HG03378 (cell line): ENCODE measurements around the gene PAXX.

Source experiments
- ATAC-seq: cut with Tn5 transposase; IDR thresholded peaks from one replicate; pipeline ENCODE4 v1.9.1; 2021; ENCODE audit warnings: mild to moderate bottlenecking, moderate library complexity; ENCODE audit not compliant: unreplicated experiment

PAXX gene

GRCh38 chr9:137015976-137016375 is 23.8 kb downstream of the PAXX start:
- ATAC-seq, result no peak

DNA sequence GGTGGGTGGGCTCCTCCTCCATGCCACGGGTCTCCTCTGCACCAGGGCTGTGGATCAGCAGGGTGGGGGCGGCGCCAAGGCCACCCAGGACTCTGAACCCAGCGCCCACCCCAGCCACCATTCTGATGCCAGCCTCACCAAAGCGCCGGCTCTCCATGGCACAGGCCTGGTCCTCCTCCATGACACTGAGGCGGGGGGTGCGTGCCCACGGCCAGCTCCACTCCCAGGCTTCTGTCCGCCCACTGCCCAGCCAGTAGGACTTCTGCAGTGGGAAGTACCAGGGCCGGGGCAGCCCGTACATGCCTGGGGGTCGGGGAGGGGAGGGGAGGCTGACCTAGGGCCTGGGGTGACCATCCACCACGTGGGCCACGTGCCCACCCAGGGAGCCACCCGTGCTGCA is 24.2 kb downstream of the PAXX start:
- no peak for ATAC-seq

- ATAC-seq, result no peak
Observed at GRCh38 chr9:137017071-137017470, 24.8 kb downstream of the PAXX start.

DNA sequence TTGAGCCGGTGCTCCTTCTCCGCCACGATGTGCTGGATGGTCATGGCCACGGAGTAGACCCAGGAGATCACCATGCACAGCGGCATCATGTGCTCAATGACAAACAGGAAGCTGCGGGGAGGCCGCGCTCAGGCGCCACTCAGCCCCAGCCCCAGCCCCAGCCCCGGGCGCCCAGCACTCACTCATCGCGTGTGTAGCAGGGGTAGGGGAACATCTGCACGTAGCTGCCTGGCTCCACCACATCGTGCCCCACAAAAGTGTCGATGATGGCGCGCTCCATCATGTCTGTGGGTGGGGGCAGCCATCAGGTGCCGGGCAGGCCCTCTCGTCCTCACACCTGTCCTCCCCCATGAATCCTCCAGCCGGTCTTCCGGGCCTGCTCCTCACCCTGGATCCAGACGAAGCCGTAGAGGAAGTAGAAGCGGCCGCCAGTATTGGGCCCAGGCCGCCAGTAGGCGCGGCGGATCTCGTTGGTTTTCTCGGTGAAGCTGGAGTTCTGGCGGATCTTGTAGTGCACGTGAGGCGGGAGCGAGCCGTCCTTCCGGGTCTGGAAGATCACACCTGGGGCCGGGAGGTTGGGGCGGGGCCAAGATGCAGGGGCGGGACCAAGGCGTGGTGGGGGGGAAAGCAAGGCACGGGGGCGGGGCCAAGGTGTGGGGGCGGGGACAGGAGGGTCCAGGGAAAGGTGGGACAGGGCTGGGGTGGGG is 25.7 kb downstream of the PAXX start:
- ATAC-seq, result no peak

DNA sequence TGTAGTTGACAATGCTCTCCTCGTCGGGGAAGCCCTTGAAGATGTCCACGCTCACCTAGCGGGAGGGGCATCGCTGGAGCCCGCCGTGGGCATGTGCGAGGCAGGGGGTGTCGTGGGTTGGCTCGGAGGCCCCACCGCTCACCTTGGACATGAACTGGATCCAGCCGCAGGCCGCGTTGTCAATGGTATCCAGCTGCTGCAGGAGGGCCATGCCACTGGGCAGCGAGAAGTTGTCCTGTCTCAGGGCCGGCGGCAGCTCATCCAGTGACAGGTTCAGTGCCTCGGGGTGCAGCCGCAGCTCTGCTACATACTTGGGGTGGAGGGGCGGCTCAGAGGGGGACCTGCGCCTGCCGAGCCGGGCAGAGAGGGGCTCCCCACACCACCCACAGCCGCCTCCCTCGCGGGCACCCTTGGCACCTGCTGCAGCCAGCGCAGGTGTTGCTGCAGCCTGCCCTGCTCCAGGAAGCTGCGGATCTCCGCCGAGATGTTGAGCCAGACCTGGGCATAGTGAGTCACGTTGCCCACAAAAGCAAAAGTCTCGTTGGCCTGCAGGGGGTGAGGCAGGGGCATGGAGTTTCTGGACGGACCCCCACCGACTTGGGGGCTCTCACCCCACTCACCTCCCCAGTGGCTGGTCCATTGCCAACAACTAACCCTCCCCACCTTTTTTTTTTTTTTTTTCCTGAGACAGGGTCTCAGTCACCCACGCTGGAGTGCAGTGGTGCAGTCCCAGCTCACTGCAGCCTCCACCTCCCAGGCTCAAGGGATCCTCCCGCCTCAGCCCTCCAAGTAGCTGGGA is 26.7 kb downstream of the PAXX start:
- ATAC-seq, result no peak

GRCh38 chr9:137019891-137020683 is 27.9 kb downstream of the PAXX start:
- no peak for ATAC-seq

- no peak for ATAC-seq
Observed at GRCh38 chr9:137020771-137021567, 28.7 kb downstream of the PAXX start.

- ATAC-seq, result no peak
Observed at GRCh38 chr9:137021568-137021978, 29.4 kb downstream of the PAXX start.

DNA sequence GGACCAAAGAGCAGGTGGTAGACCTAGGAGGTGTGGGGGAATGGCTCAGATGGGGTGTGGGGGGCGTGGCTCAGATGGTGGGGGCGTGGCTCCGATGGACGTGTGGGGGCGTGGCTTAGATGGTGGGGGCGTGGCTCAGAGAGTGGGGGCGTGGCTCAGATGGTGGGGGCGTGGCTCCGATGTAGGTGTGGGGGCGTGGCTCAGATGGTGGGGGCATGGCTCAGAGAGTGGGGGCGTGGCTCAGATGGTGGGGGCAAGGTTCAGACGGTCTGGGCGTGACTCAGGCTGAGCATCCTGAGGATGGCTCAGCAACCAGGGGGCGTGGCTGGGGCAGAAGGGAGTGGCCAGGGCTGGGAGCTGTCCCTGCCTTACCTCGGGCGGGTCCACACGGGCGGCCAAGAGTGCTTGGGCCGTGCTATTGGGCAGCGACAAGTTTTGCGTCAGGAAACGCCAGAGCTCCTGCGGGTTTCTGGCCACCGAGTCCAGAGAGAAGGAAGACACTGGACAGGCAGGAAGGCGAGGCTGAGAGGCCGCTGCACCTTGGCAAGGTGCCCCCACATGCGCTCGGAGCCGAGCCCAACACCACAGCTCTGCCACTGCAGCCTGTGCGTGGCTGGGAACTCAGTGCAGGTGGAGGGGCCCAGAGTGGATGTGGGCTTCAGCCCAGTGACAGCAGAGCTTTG is 29.9 kb downstream of the PAXX start:
- no peak for ATAC-seq

DNA sequence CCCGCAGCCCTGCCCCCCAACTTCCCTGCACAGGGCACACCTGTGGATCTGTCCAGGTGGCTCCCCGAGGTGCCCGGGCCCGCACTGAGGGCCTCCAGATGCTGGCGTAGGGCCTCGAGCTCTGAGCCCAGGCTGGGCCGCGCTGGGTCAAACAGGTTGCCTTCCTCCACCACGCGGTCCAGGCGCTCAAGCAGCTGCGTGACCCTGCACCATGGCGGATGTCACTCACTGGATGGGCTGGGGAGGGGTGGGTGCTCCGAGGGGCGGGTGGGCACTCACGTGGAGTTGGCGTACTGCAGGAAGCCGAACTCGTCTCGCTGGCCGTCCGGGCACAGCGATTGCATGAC is 30.4 kb downstream of the PAXX start:
- ATAC-seq, result no peak

DNA sequence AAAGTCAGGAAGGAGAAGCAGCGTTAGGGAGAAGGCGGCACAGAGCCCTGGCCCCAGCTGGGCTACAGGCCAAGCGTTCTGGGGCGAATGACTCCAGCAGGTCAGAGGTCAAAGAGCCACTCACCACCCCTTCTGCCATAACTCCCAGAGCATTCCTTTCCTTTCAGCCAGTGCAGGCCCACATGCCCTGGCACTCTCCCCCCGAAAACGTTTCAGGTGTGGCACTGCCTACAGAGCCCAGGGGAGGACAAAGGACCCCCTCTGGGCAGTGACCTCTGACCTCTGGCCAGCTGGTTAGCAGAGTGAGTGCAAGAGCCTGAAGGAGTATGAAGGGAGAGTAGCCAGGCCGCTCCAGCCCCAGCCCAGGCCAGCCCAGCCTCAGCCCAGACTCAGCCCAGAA is 30.9 kb downstream of the PAXX start:
- no peak for ATAC-seq

DNA sequence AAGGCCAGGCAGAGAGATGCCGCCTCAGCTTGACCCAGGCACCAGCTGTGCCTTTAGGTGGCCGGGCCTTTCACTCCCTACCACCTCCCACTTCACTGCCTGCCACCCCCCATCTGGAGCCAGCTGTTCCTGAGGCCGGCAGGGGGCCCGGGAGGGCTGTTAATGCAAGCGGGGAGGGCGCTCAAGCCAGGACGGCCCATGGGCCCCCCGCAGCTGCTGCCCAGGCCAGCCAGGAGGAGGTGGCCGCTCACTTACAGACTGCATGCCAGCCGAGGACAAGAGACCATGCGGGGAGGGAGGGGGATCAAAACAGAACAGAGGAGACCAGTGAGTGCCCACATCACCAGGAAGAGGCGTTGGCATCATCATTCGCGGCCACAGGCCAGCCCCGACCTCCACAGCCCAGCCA is 31.4 kb downstream of the PAXX start:
- no peak for ATAC-seq

- no peak for ATAC-seq
Observed at GRCh38 chr9:137025517-137025966, 33.3 kb downstream of the PAXX start.

DNA sequence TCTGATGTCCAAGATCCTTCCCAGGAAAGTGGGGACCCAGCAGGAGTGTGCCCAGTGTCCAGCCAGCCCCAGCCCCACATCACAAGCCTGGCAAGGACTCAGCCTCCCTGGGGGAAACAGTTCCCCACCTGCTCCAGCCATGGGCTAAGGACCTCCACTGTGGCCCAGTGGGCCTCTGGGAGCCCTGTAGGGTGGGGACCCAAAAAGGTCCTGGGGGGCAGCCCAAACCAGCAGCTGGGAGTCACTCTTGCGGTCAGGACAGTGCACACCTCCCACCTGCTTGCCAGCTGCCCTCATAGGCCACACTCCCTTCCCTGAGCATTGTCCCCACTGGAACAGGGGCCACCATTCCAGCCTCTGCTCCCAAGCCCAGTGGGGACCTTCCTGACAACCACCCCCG is 34.2 kb downstream of the PAXX start:
- ATAC-seq, result no peak

GRCh38 chr9:137026828-137027227 is 34.6 kb downstream of the PAXX start:
- no peak for ATAC-seq

DNA sequence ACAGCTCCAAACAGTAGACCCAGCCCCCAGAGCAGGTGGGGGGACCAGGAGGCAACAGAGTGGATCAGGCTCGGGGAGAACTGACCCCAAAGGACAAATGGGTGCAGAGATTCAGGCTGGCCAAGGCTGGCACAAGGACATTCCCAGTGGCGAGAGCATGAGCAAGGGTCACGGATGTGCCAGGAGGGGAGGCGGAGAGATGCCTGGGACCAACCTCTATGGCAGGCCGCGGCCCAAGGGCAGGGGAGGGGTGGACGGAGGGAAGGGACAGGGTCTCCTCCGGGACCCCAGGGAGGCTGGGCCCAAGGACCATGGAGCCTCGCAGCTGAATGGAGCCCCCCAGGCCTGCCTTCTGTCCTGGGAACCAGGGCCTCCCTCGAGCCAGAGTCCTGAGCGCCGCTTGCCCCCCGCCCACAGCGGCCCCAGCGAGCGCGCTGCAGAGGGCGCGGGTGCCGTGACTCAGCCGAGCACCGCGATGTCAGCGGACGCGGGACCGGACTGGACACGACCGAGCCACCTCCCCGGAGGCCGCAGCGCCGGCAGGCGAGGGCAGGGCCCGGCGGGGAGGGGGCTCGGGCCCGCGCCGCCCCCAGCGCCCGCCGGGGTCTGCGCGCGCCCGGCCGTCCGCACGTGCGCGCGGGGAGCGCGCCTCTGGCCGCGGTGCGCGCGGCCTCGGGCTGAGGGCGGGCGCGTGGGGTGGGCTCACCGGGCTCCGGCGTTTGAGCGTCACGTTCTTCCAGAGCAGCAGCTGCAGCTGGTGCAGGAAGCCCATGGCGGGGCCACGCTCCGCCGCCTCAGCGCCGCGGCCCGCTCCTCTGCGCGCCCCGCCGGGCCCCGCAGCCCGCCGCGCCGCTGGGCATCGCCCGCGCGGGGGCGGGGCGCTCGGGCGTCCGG is 35.4 kb downstream of the PAXX start, which contains the start of gene ABCA2:
ABCA2 (minus strand) TSS at position 869 of the 894 bp plus-strand sequence; CDS start at position 772, 97 bp downstream.
- no peak for ATAC-seq

- no peak for ATAC-seq
Observed at GRCh38 chr9:137028263-137029057, 36.2 kb downstream of the PAXX start.
